HUDEP-2 (cell line): ENCODE data around the gene MYOZ2.
"Not testable (repeated sequence)": the region's sequence is repeated elsewhere in the genome, so short reads cannot be mapped to it uniquely, and the experiment has no call there.

Source experiments
- DNase-seq, 76 experiments: peaks; one replicate each; lab custom pipeline; 2025; ENCODE audit not compliant: unreplicated experiment in 76 of 76; lab: John Stamatoyannopoulos, UW

MYOZ2 gene

DNA sequence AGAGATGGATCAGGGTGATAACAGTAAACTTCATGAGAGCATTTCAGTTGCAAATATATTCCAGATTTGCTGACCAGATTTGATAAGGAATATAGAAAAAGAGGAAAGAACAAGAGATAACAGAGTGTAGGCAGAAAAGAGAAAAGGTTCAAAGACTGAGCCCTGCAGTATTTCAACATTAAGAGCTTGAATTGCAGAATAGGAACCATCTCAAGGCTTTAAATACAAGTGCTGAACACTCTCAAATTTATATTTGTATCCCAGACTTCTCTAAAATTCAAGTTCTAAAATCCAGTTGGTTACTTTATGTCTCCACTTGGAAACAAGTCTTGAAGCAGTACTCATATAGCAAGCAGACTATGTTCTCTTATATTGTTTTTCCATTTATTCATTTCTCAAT, 9.7 kb upstream of the MYOZ2 start:
- DNase-seq, result no peak

DNA sequence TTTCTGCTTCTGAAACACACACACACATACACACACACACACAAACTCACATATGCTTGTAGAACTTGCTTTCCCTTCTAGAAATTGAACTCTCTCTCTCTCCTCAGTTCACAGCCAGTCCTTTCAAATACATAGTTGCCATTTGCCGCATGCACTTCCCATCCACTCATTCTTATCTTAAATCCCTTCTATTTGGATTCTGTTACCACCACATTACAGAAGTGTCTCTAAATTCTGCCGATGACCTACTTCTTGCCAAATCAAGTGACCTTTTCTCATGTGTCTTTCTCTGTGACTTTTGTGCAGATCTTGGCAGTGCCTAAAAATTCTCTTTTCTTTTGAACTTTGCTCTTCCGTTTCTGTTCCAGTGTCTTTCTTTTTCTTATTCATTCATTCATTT, 7.5 kb upstream of the MYOZ2 start:
- DNase-seq, result no peak

DNA sequence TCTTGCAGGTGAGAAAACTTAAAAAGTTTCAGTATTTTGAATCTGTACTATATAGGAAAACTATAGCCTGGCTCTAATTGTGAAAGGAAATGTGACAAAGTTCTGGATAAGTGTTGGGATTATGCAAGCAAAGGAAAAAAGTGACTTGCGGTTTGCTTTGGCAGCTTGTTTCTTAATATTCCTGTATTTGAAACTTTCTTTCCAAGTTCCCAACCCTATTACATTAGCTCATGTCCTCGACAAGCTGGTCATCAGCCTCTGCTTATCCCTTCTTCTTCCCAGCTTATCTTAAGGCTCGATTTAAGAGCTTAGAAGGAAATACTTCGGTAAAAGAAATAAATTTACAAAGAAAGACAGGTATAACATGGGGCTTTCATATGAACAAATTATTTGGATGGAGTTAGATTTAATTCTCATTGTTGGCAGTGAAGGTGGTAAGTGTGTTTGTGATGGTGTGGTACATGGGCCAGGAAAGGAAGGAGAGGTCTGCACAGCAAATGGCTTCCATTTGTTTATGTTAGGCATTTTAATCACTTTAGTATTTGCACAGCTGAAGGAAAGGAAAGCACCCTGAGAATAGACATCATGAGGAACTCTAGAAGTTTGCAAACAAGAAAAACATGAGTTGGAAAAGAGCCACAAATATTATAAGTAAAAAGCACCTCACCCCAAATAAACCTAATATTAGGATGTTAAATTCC, 5.1 kb upstream of the MYOZ2 start:
- no peak for DNase-seq

DNA sequence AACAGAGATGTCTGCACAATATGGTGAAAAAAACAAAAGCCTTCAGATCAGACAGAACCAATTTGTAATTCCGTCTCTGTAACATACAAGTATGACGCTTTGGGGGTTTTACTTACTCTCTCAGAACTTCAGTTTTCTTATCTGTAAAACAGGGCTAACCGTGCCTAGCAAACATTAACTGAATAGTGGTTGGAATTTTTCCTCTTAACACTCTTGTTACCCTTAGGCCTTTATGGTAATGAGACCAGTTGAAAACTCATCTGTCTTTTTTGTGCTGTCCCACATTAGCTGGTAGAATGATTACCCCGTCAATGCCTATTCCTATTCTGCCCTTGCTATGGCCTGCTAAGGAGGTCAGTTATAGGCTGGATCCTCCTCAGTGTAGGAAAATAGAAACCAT, 4.5 kb upstream of the MYOZ2 start:
- DNase-seq, result no peak

DNA sequence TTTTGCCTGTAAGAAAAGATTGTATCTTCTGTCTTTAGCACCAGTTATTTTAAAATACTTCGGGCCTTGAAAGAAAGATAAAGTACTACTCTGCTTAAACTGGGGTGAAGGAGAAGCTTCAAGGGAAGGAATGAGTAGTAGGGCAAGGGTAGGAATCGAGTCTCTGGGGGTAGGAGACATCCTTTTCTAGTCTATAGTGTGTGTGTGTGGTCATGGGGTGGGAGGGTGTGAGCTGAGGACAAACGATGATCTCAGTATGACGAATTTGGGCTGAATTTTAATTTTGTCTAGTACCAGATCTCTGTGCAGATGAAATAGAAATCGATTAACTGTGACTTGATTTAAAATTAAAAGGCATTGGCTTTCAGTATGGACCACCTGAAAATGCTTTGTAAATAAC, 3.3 kb upstream of the MYOZ2 start:
- no peak for DNase-seq

DNA sequence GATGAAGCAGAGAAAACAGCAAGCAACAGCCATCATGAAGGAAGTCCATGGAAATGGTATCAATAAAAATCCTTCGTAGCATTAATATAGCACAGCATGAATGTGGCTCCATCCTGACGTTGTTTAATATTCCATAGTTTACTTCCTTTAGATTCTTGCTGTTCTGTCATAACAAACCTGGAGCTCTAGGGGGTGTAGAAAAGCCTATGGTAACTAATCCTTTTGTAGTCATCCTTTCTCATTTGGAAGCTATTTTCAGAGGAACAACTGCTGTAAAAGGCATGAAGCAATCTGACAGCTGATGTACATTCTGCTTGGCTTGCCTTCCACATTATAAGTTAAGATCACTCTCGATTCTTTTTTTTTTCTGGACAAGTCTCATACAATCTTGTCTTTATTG, 914 bp downstream of the MYOZ2 start:
- no peak for DNase-seq

DNA sequence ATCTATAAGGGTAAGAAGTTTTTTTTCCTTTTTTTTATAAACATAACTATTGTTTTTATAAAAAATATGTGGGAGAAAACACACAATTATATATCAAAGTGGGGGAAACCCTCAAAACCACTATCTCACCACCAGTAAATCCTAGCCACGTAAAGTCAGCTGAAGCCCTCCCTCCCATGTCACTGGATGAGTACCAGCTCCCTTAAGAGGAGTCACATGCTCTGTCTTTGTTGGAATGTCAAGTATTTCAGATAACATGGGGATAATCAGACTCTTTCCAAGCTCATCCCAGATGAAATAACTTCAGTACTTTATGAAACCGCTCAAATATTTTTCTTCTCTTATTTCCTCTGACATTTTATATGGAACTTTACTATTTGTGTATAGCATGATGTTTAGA, 2.4 kb downstream of the MYOZ2 start:
- DNase-seq, result no peak

DNA sequence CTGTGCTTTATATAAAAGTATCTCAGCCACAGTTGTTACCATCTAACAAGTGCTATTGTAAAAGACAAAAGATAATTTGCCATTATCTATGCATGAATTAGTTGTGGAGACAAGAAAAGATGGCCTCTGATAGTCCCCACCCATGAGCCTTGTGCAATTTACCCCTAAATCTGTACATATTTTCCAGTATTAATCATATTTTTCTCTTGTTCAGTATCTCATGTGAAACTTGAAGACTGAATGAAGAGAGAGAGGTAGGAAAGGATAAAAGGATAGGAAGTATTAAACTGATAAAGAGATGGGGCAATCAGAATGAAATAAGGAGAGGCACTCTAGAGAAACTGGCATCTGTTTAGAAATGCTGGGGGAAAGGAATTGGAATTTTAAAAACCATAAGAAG, 3.7 kb downstream of the MYOZ2 start:
- DNase-seq, result no peak

DNA sequence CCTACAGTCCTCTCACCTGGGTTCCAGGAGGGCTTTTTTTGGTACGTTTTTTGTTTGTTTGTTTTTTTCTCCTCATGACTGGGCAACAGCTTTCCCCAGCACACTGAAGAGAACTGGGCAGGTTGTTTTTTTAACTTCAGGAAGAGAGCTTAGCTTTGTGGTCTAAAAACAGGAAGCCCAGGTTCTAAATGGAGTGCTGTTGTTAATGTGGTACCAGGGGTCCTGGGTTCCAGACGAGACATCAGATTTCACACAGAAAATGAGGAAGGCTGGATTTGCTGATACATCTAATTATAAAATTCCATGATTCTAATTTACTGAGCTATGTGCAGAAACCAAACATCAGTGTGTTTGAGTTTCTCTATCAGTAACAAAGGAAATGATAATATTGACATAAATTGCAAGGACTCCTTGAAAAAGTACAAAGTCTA, 4.2 kb downstream of the MYOZ2 start:
- DNase-seq, result no peak

DNA sequence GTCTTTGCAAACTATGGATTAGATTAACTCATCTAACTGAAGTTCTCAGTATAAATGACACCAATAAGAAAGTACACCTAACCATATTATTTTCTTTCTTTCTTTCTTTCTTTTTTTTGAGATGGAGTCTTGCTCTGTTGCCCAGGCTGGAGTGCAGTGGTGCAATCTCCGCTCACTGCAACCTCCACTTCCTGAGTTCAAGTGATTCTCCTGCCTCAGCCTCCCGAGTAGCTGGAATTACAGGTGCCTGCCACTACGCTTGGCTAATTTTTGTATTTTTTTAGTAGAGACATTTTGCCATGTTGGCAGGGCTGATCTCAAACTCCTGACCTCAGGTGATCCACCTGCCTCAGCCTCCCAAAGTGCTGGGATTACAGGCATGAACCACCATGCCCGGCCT, 5.7 kb downstream of the MYOZ2 start:
- not testable (repeated sequence) for DNase-seq

DNA sequence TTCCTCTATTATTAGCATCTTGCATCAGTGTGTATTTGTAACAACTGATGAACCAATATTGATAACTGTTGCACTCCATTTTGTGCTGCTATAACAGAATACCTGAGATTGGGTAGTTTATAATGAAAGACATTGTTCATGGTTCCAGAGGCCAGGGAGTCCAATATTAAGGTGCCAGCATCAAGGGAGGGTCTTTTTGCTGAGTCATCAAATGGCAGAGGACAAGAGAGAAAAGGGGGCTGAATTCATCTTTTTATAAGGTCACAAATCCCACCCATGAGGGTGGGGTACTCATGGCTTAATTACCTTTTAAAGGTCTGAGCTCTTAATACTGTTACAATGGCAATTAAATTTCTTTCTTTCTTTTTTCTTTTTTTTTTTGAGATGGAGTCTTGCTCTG, 7.2 kb downstream of the MYOZ2 start:
- no peak for DNase-seq

DNA sequence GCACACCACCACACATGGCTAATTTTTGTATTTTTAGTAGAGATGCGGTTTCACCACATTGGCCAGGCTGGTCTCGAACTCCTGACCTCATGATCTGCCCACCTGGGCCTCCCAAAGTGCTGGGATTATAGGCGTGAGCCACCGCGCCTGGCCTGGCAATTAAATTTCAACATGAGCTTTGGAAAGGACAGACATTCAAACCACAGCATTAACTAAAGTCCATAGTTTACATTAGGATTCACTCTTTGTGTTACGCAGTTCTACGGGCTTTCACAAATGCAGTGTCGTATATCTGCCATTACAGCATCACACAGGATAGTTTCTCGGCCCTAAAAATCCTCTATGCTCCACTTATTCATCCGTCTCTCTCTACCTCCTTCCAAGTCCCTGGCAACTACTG, 7.7 kb downstream of the MYOZ2 start:
- not testable (repeated sequence) for DNase-seq

DNA sequence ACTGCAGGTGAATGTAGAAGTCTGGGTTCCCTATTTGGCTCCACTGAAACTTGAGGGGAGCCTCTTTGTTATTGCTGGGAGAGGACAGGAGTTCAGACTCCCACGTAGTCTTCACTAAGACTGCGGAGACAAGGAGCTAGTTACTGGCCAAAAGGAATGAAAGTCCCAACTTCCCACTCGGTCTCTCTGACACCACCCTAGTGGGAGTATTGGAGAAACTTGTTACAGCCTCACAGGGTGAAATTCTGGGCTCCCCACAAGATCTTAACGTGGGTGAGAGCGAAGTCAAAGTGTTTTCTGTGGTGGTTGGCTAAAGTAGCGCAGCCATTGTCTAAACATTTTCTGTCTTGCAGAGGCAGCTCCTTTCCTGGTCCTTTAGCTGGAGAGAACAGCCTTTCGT, 13.5 kb downstream of the MYOZ2 start:
- DNase-seq, result no peak

DNA sequence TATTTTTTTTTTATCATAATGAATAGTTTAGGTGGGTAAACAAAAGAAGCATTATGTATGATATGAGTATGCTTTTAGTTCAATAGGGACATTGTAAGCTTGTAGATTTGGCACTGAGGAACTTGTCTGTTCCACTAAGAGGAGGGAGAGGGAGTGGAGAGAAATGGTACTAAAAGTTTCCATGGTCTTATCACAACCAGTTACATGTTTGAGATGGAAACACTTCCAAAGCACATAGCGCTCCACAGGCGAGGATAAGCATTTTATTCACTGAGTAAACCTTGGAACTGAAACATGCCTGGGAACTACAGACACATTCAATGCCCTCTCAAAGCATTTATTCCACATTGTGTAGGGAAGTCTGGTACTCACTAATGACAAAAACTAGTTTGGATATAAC, 15.5 kb downstream of the MYOZ2 start:
- no peak for DNase-seq

DNA sequence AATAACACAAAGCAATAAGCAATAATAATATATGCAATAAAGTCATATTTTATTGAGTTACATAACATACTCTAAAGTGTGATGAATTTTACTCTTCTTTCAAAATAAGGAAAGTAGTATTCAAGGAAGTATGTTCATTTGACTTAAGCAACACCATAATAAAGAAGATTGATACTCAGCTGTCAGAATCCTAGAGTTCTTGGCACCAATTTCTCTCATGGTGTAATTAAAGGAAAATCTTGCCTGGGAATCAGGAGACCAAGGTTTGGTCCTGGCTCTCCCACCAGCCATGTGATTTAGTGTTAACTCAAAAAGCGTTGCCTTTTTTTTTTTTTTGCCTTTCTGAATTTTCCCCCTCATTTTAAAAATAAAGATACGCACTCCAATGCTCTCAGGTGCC, 17.1 kb downstream of the MYOZ2 start:
- no peak for DNase-seq

DNA sequence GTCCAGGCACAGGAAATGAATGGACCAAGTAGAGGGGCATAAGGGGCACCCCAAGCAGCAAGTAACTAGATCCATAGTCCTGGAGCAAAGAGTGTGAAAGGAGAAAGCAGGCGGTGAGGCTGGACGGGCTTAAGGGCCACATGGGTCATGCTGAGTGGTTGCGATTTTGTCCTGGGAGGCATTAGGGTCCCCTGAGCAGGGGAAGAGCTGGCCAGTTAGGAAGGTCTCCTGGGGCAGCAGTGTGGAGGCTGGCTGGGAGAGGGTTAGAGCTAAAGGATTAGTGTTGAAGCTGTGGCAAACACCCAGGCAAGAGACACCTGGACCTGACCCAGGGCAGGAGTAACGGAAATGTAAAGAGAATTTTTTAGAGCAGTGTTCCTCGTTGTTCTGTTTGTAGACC, 26.5 kb downstream of the MYOZ2 start:
- no peak for DNase-seq

DNA sequence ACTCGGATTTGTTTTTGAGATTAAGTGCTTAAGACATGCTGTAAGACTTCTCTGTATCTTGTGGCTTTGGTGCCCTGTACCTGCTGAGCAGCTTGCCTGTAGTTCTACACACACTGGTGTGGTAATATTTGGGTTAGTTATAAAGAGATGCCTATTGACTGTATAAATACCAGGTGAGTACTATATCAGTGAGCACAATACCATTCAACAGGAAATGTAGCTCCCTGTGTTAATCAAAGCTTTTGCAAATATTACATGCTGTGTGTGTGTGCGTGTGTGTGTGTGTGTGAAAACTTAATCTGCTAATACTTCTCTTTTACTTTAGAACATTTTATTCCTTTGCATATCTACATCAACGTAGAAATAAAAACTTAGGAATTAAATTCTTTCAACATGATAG, 30.1 kb downstream of the MYOZ2 start:
- DNase-seq, result no peak

DNA sequence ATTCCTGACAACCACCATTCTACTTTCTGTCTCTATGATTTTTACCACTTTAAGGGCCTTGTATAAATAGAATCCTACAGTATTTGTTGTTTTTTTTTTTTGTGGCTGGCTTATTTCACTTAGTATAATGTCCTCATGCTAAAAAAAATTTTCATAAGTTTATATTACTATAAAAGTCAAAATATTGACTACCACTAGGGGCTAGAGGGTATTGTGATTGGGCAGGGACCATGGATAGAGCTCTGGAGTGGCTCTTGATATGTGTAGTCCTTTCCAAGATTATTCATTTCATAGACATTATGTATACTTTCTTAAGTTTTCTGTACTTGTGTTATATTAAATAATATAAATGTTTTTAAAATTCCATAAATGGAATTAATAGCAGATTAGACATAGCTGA, 34.6 kb downstream of the MYOZ2 start:
- no peak for DNase-seq

DNA sequence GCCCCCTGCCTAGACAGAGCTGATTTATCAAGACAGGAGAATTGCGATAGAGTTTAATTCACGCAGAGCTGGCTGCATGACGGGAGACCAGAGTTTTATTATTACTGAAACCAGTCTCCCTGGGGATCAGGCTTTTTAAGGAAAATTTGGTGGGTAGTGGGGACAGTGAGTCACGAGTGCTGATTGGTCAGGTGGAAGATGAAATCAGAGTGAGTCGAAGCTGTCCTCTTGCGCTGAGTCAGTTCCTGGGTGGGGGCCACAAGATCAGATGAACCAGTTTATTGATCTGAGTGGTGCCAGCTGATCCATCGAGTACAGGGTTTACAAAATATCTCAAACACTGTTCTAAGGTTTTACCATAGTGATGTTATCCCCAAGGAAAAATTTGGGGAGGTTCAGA, 36.6 kb downstream of the MYOZ2 start:
- DNase-seq, result no peak

DNA sequence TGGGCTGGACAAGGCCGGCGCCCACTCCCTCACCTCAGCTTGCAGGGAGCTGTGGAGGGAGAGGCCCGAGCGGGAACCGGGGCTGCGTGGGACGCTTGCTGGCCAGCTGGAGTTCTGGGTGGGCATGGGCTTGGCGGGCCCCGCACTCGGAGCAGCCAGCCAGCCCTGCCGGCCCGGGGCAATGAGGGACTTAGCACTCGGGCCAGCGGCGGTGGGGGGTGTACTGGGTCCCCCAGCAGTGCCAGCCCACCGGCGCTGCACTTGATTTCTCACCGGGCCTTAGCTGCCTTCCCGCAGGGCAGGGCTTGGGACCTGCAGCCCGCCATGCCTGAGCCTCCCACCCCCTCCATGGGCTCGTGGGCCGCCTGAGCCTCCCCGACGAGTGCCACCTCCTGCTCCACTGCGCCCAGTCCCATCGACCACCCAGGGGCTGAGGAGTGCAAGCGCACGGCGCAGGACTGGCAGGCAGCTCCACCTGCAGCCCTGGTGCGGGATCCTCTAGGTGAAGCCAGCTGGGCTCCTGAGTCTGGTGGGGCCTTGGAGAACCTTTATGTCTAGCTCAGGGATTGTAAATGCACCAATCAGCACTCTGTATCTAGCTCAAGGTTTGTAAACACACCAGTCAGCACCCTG, 38.2 kb downstream of the MYOZ2 start:
- not testable (repeated sequence) for DNase-seq

DNA sequence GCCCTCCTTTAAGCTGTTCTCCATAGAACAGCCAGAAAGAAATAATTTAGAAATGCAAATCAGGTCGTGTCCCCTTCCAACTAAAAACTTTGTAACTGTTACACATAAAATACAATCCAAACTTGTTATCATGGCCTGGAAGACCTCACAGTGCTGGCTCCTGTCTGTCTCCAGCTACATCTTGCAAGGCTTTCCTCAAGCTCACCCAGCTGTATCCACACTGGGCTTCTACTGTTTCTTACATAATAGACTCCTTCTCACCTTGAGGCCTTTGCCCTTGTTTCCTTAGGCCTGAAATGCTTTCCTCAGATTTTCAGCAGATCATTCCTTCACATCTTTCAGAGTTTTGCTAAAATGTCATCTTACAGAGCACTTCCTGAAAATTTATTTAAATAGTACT, 43.4 kb downstream of the MYOZ2 start:
- no peak for DNase-seq

DNA sequence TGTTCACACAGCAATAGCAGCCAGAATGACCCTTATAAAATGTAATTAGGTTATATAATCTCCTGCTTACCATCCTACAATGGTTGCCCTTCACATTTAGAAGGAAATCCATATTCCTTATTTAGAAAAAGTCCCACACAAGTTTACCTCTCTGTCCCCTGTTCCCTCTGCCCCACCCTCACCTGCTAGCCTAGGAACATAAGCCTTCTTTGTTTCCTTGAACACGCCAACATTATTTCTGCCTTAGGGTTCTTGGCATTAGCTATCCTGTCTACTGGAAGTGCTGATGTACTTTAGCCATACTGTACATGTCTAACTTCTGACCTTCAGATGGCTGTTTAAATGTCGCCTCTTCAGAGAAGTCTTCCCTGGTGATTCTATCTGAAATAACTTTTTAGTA, 48.5 kb downstream of the MYOZ2 start:
- DNase-seq, result no peak

DNA sequence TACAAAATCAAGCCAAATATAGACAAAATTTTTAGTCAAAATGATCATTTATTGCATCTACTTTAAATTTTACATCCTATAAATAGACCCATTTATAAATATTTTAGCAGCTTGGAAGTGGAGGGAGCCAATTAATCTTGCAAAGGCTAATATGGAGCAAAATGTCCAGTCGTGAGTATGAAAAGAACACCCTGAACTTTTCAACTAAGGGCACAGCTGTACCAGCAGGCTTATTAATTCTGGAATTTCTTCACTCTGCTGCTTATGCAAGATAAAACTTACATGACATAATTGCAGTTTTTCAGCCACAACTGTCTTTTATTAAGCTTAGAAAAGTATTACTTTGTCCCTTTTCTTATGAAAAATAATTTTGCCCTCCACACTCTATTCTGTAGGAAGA, 54.0 kb downstream of the MYOZ2 start:
- no peak for DNase-seq
